ENCODE measurements around the gene FAF2. TPM values are rescaled to one million over a fixed set of nuclear protein-coding genes. Genes with fewer than 3 reads are reported as not detected.
"Not testable (repeated sequence)": the region's sequence is repeated elsewhere in the genome, so short reads cannot be mapped to it uniquely, and the experiment has no call there.

FAF2 gene
- total RNA-seq, 2 donors from 2014 or later = 23.1 to 24.2 TPM

DNA sequence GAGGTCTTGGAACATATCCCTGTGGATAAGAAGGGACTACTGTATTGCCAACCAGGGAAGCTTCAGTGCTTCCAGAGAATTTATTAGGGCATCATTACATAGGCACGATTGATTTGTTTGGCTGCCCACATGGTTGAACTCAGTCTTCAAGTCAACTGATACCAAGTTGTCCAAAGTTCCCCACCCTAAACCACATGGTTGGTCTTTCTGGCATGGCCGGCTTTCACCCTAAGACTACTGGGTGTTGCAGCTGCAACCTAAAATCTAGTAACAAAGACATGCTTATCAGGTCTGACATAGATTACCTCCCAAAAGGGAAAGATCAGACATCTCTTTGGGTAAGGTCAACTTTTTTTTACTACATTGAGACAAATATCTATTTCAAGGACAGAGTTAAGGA lies 37.0 kb downstream of the FAF2 start:
- H3K27me3 Mint-ChIP-seq = no peaks in the 10 kb centered on the region
- no peak overlapping the region for H3K4me3 Mint-ChIP-seq
- H3K36me3 Mint-ChIP-seq (ENCODE audit: low read depth) = peaks cover 7% of the 10 kb centered on the region
- DNase-seq (no peak), ATAC-seq (no peak)
- H3K4me1 Mint-ChIP-seq = peaks cover 27% of the 10 kb centered on the region
- H3K9me3 ChIP-seq (ENCODE audit: control insufficient read depth, low read length, poor library complexity, severe bottlenecking) = no peaks in the 10 kb centered on the region
- H3K27ac Mint-ChIP-seq = no peak overlapping the region

DNA sequence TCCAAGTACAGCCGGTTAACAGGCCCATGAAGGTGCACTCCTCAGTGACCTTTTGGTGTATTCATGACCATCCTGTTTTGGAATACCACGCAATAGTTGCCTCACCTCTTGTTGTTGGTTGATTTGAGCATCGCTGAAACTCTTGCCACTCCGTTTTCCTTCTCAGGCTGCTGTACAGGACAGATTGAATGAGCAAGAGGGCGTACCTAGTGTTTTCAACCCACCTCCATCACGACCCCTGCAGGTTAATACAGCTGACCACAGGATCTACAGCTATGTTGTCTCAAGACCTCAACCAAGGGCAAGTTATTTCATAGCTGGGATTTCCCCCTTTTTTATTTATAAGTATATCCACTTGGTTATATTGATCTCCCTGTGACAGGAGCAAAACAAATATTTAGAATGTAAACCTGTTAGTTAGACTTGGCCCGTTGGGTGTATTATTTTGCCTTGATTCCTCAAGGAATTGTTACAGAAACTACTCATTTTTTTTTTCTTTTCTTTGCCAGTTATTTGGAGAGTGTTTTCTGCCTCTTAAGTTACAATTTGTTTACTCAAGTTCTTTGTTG lies 38.1 kb downstream of the FAF2 start:
- Mint-ChIP-seq H3K36me3 (ENCODE audit: low read depth) (peaks cover 7% of the 10 kb centered on the region), H3K27ac (no peak overlapping the region), H3K4me1 (peaks cover 27% of the 10 kb centered on the region), H3K4me3 (no peak overlapping the region), H3K27me3 (no peaks in the 10 kb centered on the region)
- no peak for ATAC-seq
- DNase-seq = no peak
- no peaks in the 10 kb centered on the region for H3K9me3 ChIP-seq (ENCODE audit: control insufficient read depth, low read length, poor library complexity, severe bottlenecking)

DNA sequence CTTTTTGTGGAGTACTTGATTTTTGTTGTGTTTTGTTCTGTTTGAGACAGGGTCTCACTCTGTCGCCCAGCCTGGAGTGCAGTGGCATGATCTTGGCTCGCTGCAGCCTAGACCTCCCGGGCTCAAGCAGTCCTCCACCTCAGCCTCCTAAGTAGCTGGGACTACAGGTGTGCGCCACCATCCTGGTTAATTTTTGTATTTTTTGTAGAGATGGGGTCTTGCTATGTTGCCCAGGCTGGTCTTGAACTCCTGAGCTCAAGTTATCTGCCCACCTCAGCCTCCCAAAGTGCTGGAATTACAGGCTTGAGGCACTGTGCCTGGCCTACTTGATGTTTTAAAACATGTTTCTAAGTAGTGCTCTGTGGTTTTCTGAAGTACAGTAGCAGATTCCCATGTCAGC lies 39.0 kb downstream of the FAF2 start:
- not testable (repeated sequence) for ATAC-seq; H3K4me3 Mint-ChIP-seq; H3K36me3 Mint-ChIP-seq (ENCODE audit: low read depth); H3K27ac Mint-ChIP-seq; H3K27me3 Mint-ChIP-seq; H3K9me3 ChIP-seq (ENCODE audit: control insufficient read depth, low read length, poor library complexity, severe bottlenecking); DNase-seq
- peaks cover 27% of the 10 kb centered on the region for H3K4me1 Mint-ChIP-seq

DNA sequence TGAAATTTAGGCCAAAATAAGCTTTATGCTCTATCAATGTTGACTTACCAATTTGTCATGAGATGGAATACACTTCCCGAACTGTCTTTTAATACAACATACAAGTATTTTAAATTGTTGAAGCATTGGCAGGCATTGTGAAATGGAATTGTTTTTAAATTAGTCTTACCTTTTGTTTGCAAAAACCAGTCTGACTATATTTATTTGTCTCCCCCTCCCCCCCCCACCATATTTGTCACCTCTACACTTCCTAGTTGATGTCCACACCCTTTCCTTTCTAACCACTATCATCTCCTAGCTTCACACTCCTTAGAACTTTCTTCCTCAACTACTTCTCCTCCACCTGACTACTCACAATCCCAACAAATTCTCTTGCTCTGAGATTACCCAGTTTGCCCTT lies 40.9 kb downstream of the FAF2 start:
- DNase-seq = no peak
- Mint-ChIP-seq H3K36me3 (ENCODE audit: low read depth) (peaks cover 13% of the 10 kb centered on the region), H3K4me1 (peaks cover 30% of the 10 kb centered on the region), H3K27ac (peak overlapping the region; percentile 70), H3K27me3 (no peaks in the 10 kb centered on the region), H3K4me3 (peak overlapping the region; percentile 57)
- ATAC-seq = no peak
- no peaks in the 10 kb centered on the region for H3K9me3 ChIP-seq (ENCODE audit: control insufficient read depth, low read length, poor library complexity, severe bottlenecking)

DNA sequence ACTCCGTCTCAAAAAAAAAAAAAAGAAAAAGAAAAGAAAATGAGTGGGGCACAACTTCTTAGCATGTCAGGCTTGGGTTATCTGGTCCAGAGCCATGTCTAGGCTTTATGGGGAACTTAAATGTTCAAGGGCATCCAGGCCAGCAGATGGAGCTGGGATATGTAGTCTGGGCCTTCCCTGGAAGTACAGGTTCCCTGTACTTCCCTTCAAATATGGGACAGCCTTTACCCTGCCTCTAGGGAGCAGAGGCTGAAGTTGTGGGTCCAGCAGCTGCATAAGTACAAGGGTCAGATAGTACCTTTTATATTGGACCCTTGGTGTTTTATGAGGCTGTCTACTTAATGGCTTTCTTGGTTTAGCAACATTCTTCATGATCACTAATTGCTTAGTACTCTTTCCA lies 42.1 kb downstream of the FAF2 start:
- no peaks in the 10 kb centered on the region for H3K9me3 ChIP-seq (ENCODE audit: control insufficient read depth, low read length, poor library complexity, severe bottlenecking)
- ATAC-seq (no peak), DNase-seq (no peak)
- peak overlapping the region; percentile 70 for H3K27ac Mint-ChIP-seq
- no peak overlapping the region for H3K4me3 Mint-ChIP-seq
- peaks cover 25% of the 10 kb centered on the region for H3K4me1 Mint-ChIP-seq
- peaks cover 13% of the 10 kb centered on the region for H3K36me3 Mint-ChIP-seq (ENCODE audit: low read depth)
- H3K27me3 Mint-ChIP-seq = no peaks in the 10 kb centered on the region

DNA sequence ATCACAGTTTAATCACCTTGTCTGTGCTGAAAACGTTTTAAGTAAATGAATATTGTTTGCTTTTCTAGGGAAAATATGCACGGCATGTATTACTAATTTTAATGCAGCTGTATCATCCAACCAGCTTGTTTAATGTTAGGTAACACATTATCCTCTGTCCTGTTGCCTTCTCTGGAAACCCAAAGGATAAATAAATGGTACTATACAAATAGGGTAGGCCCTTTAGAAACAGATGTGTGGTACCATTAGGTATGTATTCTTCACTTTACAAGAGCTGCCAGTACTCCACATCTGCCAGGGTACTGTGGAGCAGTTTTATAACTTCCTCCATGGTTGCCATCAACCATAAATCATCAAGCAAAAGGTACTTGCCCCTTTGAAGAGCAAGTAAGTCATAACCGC lies 42.9 kb downstream of the FAF2 start:
- Mint-ChIP-seq H3K4me3 (no peak overlapping the region), H3K36me3 (ENCODE audit: low read depth) (peaks cover 13% of the 10 kb centered on the region), H3K27me3 (no peaks in the 10 kb centered on the region), H3K4me1 (peaks cover 24% of the 10 kb centered on the region), H3K27ac (no peak overlapping the region)
- no peaks in the 10 kb centered on the region for H3K9me3 ChIP-seq (ENCODE audit: control insufficient read depth, low read length, poor library complexity, severe bottlenecking)
- DNase-seq = no peak
- no peak for ATAC-seq

DNA sequence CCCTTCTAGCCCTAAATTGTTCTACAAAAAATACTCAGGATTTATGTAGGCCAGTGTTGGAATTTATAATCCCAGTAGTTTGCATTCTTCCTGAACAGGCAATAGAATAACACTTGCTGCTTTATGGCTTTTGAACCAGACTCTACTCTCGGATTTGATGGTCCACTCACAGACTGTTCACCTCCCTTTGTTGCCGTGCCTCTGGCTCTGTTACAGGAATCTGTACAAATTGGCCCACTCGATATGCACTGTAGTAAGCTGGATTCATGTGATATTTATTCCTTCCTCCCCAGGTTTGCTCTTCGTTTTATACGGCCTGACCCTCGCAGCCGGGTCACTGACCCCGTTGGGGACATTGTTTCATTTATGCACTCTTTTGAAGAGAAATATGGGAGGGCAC lies 43.7 kb downstream of the FAF2 start:
- Mint-ChIP-seq H3K27me3 (no peaks in the 10 kb centered on the region), H3K36me3 (ENCODE audit: low read depth) (peaks cover 12% of the 10 kb centered on the region), H3K4me3 (no peak overlapping the region), H3K4me1 (peaks cover 19% of the 10 kb centered on the region), H3K27ac (peak overlapping the region; percentile 39)
- no peaks in the 10 kb centered on the region for H3K9me3 ChIP-seq (ENCODE audit: control insufficient read depth, low read length, poor library complexity, severe bottlenecking)
- ATAC-seq = no peak
- no peak for DNase-seq

DNA sequence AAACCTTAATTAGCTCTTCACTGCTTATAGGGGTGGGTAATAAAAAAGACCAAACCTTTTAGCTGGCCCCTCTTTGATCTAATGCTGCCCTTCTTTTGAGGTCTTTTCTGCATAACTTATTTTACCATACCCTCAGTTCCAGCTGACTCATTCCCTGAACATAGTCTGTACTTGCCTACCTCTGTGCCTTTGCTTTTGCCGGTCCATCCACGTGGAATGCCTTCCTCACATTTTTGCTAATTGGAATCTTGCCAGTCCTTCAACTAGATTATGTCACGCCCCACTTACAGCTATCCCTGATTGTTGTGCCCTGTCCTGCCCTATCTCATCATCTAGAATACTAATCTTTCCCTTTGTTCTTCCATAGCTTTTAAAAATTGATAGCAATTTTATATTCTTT lies 44.2 kb downstream of the FAF2 start:
- Mint-ChIP-seq H3K27ac (peak overlapping the region; percentile 39), H3K27me3 (no peaks in the 10 kb centered on the region), H3K4me1 (peaks cover 19% of the 10 kb centered on the region), H3K4me3 (no peak overlapping the region), H3K36me3 (ENCODE audit: low read depth) (peaks cover 11% of the 10 kb centered on the region)
- ATAC-seq = no peak
- H3K9me3 ChIP-seq (ENCODE audit: control insufficient read depth, low read length, poor library complexity, severe bottlenecking) = no peaks in the 10 kb centered on the region
- DNase-seq = no peak

DNA sequence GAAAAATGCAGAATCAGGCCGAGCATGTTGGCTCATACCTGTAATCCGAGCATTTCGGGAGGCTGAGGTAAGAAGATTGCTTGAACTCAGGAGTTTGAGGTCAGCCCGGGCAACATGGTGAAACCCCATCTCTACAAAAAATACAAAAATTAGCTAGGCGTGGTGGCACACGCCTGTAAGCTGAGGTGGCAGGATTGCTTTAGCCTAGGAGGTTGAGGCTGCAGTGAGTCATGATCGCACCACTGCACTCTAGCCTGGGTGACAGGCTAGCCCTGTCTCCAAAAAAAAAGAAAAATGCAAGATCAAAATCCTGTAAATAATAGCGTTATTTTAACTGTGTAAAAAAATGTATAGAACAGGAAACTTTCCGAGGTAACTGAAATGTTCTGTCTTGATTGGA lies 49.7 kb downstream of the FAF2 start:
- H3K4me3 Mint-ChIP-seq = no peak overlapping the region
- peaks cover 7% of the 10 kb centered on the region for H3K36me3 Mint-ChIP-seq (ENCODE audit: low read depth)
- H3K27me3 Mint-ChIP-seq = no peaks in the 10 kb centered on the region
- no peak for DNase-seq
- no peak for ATAC-seq
- H3K4me1 Mint-ChIP-seq = peaks cover 2% of the 10 kb centered on the region
- no peak overlapping the region for H3K27ac Mint-ChIP-seq
- no peaks in the 10 kb centered on the region for H3K9me3 ChIP-seq (ENCODE audit: control insufficient read depth, low read length, poor library complexity, severe bottlenecking)

DNA sequence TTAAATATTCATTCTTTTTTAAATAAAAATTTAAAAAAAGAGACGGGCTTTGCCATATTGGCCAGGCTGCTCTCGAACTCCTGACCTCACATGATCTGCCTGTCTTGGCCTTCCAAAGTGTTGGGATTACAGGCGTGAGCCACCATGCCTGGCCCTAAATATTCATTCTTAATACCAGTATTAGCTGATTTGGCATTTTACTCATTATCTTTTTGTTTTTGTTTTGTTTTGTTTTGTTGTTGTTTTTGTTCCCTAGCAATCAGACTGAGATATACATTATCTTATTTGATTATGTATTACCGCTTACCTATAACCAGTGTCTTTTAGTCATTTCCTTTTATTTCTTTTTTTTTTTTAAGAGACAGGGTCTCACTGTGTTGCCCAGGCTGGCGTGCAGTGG lies 51.1 kb downstream of the FAF2 start:
- DNase-seq = no peak
- H3K4me3 Mint-ChIP-seq = no peak overlapping the region
- peaks cover 2% of the 10 kb centered on the region for H3K4me1 Mint-ChIP-seq
- ATAC-seq = no peak
- no peaks in the 10 kb centered on the region for H3K9me3 ChIP-seq (ENCODE audit: control insufficient read depth, low read length, poor library complexity, severe bottlenecking)
- peaks cover 5% of the 10 kb centered on the region for H3K36me3 Mint-ChIP-seq (ENCODE audit: low read depth)
- H3K27ac Mint-ChIP-seq = no peak overlapping the region
- no peaks in the 10 kb centered on the region for H3K27me3 Mint-ChIP-seq

DNA sequence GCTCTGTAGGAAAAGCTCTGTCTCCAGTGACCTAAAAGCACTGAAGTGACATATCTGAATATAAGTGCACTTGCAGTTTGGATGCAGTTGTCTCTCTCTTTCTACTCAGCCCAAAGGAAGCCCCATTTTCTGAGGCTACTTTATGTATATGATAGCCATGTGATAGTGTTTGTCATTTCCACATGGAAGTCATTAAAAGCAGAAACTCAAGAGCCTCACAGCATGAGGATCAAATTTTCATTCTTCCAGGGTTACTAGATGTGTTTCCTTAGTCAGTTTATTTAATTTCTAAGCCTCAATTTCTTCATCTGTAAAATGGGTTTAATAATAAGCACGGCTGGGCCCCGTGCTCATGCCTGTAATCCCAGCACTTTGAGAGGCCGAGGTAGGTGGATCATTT lies 52.3 kb downstream of the FAF2 start:
- DNase-seq = no peak
- H3K36me3 Mint-ChIP-seq (ENCODE audit: low read depth) = peaks cover 5% of the 10 kb centered on the region
- no peaks in the 10 kb centered on the region for H3K9me3 ChIP-seq (ENCODE audit: control insufficient read depth, low read length, poor library complexity, severe bottlenecking)
- no peaks in the 10 kb centered on the region for H3K27me3 Mint-ChIP-seq
- no peak overlapping the region for H3K27ac Mint-ChIP-seq
- H3K4me1 Mint-ChIP-seq = peaks cover 2% of the 10 kb centered on the region
- no peak overlapping the region for H3K4me3 Mint-ChIP-seq
- no peak for ATAC-seq

DNA sequence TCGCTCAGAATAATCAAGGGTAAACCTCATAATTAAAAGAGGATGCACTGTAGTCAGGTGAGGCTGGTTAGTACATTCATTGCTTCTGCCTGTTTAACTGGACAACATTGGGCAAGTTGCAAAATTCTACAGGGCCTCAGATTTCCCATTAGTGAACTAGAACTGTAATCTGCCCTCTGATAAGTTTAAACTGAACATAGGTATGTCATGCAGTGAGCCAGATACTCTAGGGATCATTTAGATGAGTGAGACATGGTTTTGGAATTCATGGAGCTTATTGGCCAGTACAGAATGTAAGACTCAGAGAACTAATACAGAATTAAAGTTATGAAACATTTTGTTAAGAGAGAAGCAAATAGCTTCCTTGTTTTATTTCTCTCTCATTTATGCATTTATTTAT lies 53.1 kb downstream of the FAF2 start:
- ATAC-seq (no peak), DNase-seq (no peak)
- H3K4me3 Mint-ChIP-seq = no peak overlapping the region
- H3K9me3 ChIP-seq (ENCODE audit: control insufficient read depth, low read length, poor library complexity, severe bottlenecking) = no peaks in the 10 kb centered on the region
- H3K4me1 Mint-ChIP-seq = peaks cover 2% of the 10 kb centered on the region
- H3K27ac Mint-ChIP-seq = peak overlapping the region; percentile 9
- peaks cover 5% of the 10 kb centered on the region for H3K36me3 Mint-ChIP-seq (ENCODE audit: low read depth)
- no peaks in the 10 kb centered on the region for H3K27me3 Mint-ChIP-seq

DNA sequence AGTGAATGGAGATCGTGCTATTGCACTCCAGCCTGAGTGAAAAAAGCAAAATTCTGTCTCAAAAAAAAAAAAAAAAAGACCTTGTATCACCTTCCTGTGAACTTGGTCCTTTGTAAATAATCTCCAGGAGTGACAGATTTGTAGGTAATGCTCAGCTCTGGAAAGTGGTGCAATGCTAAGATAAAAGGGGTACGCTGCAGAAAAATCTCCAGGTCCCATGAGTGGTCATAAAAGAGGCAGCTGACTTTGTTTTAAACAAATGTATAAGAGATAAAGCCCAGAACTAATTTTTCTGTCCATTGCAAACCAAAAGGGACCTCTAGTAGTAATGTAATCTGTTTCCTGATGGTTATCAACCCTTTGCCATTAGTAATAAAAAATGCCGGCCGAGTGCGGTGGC lies 55.3 kb downstream of the FAF2 start:
- Mint-ChIP-seq H3K4me1 (peaks cover 2% of the 10 kb centered on the region), H3K4me3 (no peak overlapping the region), H3K27me3 (no peaks in the 10 kb centered on the region), H3K36me3 (ENCODE audit: low read depth) (peaks cover 10% of the 10 kb centered on the region), H3K27ac (no peak overlapping the region)
- ATAC-seq (no peak), DNase-seq (no peak)
- H3K9me3 ChIP-seq (ENCODE audit: control insufficient read depth, low read length, poor library complexity, severe bottlenecking) = no peaks in the 10 kb centered on the region

DNA sequence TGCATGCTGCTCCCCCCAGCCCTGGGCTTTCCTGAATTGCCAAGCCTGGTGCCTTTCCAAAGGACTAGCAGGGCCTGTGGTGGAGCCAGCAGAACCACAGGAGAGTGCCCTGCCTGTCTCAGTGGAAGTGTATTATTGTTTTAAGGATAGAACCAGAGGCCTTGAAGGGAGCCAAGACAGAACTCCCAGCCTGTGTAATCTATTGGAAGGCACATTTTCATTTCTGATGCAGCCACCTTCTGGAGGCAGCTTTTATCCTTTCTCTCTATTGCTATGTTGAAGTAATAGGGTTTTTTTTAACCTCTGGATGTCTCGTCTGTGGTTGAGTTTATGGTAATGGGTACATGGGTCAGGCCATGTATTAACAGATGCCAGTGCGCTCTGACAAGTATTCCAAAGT lies 59.7 kb downstream of the FAF2 start:
- DNase-seq (no peak), ATAC-seq (no peak)
- H3K4me1 Mint-ChIP-seq = peaks cover 2% of the 10 kb centered on the region
- no peaks in the 10 kb centered on the region for H3K27me3 Mint-ChIP-seq
- H3K9me3 ChIP-seq (ENCODE audit: control insufficient read depth, low read length, poor library complexity, severe bottlenecking) = no peaks in the 10 kb centered on the region
- no peak overlapping the region for H3K4me3 Mint-ChIP-seq
- H3K27ac Mint-ChIP-seq = peak overlapping the region; percentile 72
- peaks cover 5% of the 10 kb centered on the region for H3K36me3 Mint-ChIP-seq (ENCODE audit: low read depth)

Measured in T-helper 17 cell (primary cell).